Suppressor macrophage treated with lipopolysaccharide for 4 hours (primary cell): ENCODE measurements around the gene IAPP.
"Not testable (repeated sequence)": the region's sequence is repeated elsewhere in the genome, so short reads cannot be mapped to it uniquely, and the experiment has no call there.

Experiments used
- DNase-seq: peaks from one replicate; pipeline ENCODE4 v3.0.0-alpha.2; 2020

IAPP gene

DNA sequence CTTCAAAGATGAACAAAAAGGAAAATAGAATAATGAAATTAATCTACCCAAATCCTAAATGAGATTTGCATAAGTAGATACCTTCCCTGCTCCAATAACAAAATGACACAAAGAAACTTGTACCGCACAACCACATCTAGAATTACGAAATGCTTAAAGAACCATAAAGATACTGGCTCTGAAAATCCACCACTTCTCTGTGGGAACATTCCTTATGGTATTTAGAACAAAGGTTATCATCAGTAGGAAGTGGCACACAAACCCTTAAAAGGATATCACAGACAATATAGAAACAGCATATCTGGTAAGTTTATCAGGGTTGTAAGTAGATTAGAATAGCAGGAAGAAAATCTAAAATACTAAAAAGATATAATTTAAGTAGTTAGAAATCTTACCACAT is 11.6 kb downstream of the IAPP start:
- no peak for DNase-seq

DNA sequence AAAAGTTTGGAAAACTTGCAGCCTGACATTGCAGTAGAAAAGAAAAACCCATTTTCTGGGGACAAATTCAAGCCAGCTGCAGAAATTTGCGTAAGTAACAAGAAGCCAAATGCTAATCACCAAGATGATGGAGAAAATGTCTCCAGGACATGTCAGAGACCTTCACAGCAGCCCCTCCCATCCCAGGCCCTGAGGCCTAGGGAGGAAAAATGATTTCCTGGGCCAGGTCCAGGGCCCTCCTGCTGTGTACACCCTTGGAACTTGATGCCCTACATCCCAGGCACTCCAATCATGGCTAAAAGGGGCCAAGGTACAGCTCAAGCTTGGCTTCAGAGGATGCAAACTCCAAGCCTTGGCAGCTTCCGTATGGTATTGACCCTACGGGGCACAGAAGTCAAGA is 14.5 kb downstream of the IAPP start:
- DNase-seq, result no peak

DNA sequence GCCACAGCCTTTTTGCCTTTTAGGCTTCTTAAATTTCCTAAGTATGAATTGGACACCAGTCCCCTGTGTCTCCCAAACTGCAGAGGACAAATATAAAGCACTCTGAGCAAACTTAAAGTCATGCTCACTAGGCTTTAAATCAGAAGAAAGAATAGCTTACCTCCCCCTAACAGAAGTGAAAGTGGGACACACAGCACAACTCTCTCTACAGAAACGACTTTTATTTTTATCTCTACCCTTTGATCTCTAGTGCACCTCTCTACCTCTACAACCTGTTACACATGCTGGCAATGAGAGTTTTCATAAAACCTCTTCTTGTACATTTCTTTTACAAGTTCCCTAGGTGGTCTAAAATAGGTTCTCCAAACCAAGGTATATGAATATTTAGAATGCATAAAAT is 19.7 kb downstream of the IAPP start:
- DNase-seq, result no peak

DNA sequence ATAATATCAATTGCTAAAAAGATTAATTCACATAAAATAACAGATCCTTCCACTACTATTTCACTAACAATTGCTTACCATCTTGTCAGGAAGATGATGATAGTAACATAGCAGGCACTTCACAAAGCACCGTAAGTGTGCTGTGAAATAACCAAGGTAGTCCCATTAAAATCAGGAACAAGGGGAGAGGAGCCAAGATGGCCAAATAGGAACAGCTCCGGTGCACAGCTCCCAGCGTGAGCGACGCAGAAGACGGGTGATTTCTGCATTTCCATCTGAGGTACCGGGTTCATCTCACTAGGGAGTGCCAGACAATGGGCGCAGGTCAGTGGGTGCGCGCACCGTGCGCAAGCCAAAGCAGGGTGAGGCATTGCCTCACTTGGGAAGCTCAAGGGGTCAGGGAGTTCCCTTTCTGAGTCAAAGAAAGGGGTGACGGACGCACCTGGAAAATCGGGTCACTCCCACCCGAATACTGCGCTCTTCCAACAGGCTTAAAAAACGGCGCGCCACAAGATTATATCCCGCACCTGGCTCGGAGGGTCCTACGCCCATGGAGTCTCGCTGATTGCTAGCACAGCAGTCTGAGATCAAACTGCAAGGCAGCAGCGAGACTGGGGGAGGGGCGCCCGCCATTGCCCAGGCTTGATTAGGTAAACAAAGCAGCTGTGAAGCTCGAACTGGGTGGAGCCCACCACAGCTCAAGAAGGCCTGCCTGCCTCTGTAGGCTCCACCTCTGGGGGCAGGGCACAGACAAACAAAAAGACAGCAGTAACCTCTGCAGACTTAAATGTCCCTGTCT is 22.3 kb downstream of the IAPP start:
- not testable (repeated sequence) for DNase-seq

DNA sequence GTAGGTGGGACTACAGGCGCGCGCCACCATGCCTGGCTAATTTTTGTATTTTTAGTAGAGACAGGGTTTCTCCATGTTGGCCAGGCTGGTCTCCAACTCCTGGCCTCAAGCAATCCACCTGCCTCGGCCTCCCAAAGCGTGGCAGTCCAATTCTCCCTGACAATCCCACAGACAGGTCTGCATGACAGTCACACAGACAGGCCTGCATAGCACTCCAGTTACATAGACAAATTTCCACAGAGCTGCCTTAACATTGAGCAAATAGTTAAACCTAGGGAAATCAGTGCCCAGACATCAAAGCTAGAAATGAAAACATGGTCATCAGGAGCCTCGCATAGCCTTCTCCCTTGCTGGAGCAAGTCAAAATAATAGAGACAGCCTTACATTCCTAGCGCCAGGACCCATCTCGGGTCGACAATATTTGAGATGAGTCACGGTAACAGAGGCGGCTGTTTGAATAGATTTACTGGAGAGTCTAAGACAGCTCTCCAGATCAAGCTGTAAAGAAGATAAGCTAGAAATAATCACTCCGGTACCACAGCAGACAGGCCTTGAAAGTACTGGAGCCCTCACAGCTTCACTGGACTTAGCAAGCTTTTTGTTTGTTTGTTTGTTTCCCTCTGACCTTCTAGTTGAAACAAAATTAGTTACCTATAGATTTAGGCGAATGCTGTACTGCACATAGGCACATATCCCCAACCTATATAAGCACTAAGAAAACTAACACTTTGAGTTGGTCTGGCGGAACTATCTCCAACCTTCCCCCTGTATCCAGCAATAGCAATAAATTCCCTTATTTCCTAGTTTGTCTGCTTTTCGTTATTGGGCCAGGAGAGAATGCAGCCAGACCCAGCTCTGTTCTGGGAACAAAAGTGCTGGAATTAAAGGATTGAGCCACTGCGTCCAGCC is 40.9 kb downstream of the IAPP start:
- DNase-seq, result no peak

DNA sequence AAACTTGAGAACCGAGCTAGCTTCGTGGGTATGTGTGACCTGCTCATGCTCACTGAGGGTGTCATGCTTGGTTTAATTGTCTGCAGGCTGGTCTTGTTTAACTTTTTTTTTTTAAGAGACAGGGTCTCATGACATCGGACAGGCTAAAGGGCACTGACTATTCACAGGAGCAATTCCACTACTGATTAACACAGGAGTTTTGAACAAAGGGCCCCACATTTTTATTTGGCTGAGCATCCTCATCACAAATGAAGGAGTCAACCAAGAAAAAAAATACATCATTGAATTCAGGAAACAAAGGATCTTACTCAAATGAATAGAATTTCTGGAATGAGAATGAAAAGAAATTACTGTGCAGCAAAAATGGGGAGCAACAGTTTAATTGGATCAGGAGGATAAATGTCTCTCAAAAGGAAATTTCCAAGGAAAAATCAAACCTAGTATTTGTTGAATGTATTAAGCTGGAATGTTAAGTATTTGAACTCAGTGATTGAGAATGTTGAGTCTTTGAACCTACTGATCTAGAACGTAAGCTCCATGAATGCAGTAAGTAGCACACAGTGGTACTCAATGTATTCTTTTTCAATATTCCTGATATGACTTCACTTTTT is 43.9 kb downstream of the IAPP start:
- DNase-seq, result no peak

DNA sequence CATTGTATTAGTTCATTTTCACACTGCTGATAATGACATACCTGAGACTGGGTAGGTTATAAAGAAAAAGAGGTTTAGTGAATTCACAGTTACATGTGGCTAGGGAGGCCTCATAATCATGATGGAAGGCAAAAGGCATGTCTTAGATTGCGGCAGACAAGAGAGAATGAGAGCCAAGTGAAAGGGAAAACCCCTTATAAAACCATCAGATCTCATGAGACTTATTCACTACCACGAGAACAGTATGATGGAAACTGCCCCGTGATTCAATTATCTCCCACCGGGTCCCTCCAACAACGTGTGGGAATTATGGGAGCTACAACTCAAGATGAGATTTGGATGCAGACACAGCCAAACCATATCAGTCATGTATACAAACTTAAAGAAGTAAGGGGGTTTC is 45.7 kb downstream of the IAPP start:
- DNase-seq, result not testable (repeated sequence)

DNA sequence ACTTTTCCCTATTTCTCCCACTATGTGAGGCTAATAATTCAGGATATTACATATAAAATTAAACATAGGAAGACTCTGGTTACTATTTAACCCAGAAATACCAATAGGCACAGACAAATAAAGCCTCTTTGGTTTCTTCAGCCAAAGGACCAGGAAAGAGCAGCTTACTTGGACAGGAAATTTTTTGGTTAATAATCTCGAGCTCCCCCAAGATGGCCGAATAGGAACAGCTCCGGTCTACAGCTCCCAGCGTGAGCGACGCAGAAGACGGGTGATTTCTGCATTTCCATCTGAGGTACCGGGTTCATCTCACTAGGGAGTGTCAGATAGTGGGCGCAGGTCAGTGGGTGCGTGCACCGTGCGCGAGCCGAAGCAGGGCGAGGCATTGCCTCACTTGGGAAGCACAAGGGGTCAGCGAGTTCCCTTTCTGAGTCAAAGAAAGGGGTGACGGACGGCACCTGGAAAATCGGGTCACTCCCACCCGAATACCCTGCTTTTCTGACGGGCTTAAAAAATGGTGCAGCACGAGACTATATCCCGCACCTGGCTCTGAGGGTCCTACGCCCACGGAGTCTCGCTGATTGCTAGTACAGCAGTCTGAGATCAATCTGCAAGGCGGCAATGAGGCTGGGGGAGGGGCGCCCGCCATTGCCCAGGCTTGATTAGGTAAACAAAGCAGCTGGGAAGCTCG is 46.5 kb downstream of the IAPP start:
- not testable (repeated sequence) for DNase-seq

DNA sequence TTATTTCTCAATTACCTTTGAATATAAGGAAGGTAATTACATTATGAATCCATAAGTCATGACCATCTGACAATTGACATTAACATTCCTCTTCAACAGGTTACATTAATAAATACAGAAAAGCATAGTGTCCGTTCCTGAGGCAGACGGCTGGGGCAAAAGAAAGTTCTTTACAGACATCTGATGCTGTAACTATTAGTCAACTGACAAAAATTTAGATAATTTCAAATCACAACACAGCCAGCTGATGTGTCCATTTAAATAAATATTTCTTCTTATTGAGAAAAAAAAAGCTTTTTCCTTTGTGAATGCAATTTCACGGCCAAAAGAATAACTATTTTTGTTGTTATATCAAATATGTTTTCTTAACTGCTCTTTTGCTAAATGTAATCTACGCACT is 55.5 kb downstream of the IAPP start:
- DNase-seq, result no peak
